ENCODE measurements around the gene NT5DC2.

NT5DC2 gene

GRCh38 chr3:52533623-52534280, at the start of gene NT5DC2:
NT5DC2 (minus strand) TSS chr3:52533857; CDS start chr3:52533737, 120 bp downstream.
- peak; percentile 99 for DNase-seq (ENCODE audit: low spot score)

DNA sequence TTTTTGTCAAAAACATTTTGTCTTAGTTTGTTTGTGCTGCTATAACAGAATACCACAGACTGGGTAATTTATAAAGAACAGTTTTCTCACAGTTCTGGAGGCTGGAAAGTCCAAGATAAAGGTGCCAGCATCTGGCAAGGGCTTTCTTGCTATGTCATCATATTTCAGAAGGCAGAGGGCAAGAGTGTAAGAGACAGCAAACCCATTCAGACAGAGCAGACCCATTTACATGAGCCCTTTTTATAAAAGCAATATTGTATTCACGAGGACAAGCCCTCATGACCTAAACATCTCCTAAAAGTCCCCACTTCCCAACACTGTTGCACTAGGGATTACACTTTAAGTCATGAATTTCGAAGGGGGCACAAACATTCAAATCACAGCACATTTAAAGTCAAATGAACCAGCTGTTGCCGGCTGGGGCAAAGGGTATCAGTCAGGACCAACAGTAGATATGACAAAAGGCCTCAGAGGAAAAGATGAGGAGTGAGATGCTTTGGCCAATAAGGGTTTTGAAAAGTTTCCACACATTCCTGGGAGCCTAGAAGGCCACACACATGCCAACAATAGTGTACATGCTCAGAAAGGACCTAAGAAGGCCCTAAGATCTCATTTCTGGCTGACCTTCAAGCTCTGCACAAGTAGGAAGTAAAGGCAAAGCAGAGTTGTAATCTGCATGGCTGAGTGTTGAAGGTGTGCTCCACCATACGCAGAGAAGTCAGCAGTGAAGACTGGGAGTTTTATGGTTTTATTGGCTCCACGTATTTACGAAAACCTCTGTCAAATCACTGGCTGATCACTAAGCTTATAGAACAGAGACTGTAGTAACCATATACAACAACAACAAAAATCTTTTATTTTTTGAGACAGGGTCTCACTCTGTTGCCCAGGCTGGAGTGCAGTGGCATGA, 40.7 kb upstream of the NT5DC2 start:
- TF ChIP-seq, protein P1, sequence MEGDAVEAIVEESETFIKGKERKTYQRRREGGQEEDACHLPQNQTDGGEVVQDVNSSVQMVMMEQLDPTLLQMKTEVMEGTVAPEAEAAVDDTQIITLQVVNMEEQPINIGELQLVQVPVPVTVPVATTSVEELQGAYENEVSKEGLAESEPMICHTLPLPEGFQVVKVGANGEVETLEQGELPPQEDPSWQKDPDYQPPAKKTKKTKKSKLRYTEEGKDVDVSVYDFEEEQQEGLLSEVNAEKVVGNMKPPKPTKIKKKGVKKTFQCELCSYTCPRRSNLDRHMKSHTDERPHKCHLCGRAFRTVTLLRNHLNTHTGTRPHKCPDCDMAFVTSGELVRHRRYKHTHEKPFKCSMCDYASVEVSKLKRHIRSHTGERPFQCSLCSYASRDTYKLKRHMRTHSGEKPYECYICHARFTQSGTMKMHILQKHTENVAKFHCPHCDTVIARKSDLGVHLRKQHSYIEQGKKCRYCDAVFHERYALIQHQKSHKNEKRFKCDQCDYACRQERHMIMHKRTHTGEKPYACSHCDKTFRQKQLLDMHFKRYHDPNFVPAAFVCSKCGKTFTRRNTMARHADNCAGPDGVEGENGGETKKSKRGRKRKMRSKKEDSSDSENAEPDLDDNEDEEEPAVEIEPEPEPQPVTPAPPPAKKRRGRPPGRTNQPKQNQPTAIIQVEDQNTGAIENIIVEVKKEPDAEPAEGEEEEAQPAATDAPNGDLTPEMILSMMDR (IDR thresholded peaks at IDR 0.05; ENCODE audit: extremely low read depth, missing control alignments): no peak
- no peak for DNase-seq (ENCODE audit: low spot score)

More at GRCh38 chr3:52533623-52534280, at the start of gene NT5DC2:
- TF ChIP-seq, protein P1 (IDR thresholded peaks at IDR 0.05; ENCODE audit: extremely low read depth, missing control alignments): no peak

DNA sequence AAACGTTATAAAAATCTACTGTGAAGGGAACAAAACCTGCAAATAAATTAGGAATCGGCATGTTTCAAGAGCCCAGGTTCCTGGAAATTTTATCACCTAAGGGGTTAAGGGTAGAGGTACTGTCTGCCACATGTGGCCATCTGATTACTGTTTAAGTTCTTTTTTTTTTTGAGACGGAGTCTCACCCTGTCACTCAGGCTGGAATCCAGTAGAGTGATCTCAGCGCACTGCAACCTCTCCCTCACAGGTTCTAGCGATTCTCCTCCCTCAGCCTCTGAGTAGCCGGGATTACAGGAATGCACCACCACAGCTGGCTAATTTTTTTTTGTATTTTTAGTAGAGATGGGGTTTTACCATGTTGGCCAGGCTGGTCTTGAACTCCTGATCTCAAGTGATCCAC, 38.6 kb upstream of the NT5DC2 start:
- TF ChIP-seq, protein P1 (IDR thresholded peaks at IDR 0.05; ENCODE audit: extremely low read depth, missing control alignments): no peak
- DNase-seq (ENCODE audit: low spot score): no peak

- DNase-seq (ENCODE audit: low spot score): no peak
- TF ChIP-seq, protein P1 (IDR thresholded peaks at IDR 0.05; ENCODE audit: extremely low read depth, missing control alignments): no peak
These were observed 36.4 kb upstream of the NT5DC2 start for GRCh38 chr3:52570076-52570475.

DNA sequence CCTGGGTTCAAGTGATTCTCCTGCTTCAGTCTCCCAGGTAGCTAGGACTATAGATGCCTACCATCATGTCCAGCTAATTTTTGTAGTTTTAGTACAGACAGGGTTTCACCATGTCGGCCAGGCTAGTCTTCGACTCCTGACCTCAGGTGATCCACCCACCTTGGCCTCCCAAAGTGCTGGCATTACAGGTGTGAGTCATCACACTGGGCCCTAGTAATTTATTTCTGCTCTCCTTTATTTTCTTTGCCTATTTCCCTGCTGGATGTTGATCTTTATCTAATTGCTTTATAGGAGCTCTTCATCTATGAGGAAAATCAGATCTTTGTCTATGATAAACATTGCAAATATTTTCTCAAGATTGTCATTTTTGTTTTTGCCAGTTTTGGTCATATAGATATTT, 34.4 kb upstream of the NT5DC2 start:
- no peak for DNase-seq (ENCODE audit: low spot score)
- TF ChIP-seq, protein P1 (IDR thresholded peaks at IDR 0.05; ENCODE audit: extremely low read depth, missing control alignments): no peak

- TF ChIP-seq, protein P1 (IDR thresholded peaks at IDR 0.05; ENCODE audit: extremely low read depth, missing control alignments): no peak
- DNase-seq (ENCODE audit: low spot score): no peak
These were observed 30.3 kb upstream of the NT5DC2 start for GRCh38 chr3:52563984-52564383.

Measured in GM20000 (cell line).